Fibroblast of villous mesenchyme (primary cell): ENCODE results near the gene PTPRK. TPM values are rescaled to one million over a fixed set of nuclear protein-coding genes. Genes with fewer than 3 reads are reported as not detected.

Experiments used
- DNase-seq: peaks from one replicate; pipeline ENCODE4 v3.0.0-alpha.2; 2010; ENCODE audit warnings: low read depth
- H3K4me3 ChIP-seq: 2 replicates; pipeline ENCODE4 v1.5.1; 2011; ENCODE audit warnings: low read depth, mild to moderate bottlenecking, low read length
- total RNA-seq: library from RNA; depleted of rRNA; stranded (reverse); fragments of >200 nt; gene quantifications from 2 replicates; pipeline ENCODE4 v1.2.3, GENCODE V29; 2012
- TF ChIP-seq, protein P1 (sequence below): IDR thresholded peaks from 2 replicates; pipeline ENCODE4 v1.5.1; 2012; ENCODE audit warnings: low read depth, mild to moderate bottlenecking, low read length; ENCODE audit not compliant: insufficient read depth

PTPRK gene
- total RNA-seq, 1 donor, result 70.0 TPM

DNA sequence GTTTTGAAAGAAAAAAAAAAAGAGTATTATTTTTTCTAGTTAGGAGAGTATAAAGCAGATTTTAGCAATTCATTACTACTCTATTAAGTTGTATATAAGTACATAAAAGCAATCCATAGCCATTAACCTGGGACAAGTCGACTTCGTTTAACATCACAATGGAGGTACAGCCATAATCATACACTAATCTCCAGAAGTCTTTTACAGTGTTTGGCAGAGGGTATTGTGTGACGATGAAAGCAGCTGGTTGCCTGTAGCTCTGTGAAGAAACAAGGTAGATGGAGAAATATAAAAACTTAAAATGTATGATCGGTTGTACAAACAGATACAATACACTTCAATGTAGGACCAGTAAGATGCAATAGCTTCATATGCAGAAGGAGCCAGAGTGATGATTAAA, 543.6 kb downstream of the PTPRK start:
- TF ChIP-seq, protein P1, sequence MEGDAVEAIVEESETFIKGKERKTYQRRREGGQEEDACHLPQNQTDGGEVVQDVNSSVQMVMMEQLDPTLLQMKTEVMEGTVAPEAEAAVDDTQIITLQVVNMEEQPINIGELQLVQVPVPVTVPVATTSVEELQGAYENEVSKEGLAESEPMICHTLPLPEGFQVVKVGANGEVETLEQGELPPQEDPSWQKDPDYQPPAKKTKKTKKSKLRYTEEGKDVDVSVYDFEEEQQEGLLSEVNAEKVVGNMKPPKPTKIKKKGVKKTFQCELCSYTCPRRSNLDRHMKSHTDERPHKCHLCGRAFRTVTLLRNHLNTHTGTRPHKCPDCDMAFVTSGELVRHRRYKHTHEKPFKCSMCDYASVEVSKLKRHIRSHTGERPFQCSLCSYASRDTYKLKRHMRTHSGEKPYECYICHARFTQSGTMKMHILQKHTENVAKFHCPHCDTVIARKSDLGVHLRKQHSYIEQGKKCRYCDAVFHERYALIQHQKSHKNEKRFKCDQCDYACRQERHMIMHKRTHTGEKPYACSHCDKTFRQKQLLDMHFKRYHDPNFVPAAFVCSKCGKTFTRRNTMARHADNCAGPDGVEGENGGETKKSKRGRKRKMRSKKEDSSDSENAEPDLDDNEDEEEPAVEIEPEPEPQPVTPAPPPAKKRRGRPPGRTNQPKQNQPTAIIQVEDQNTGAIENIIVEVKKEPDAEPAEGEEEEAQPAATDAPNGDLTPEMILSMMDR, result no peak
- H3K4me3 ChIP-seq, result no peak overlapping the region
- no peak for DNase-seq

DNA sequence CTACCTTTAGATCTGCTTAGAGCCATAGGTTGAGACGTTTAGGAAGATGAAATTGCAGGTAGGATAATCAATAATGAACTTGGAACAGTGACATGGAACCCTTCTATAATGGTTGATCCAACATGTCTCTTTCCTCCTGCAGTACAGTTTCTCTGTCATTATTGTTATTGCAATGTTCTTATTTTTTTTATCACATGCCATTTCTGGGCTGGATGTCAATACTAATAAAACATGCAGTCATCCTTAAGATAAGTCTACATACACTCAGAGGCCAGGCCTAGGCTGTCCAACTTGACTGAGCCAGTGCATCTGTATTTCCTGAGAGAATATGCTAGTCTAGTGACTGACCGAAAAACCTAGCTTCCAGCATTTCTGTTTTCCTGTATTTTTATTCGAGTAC, 544.3 kb downstream of the PTPRK start:
- H3K4me3 ChIP-seq, result no peak overlapping the region
- DNase-seq, result no peak

DNA sequence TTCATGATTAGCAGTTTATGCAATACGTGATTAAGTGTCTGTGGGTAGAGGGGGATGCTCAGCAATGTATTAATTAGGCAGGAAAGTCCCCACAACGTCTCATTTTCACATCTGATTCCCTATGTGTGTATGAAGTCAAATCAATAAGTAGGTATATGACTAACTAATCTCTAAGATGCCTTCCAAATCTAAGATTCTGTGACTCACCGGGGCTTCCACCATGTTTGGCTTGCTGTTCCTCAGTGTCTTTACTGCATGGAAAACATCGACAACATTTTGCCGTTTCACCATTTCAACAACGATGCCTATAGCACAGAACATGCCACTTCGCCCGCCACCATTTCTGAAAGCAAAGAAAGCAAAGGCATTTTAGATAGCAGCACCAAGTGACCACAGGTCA, 547.6 kb downstream of the PTPRK start:
- no peak for DNase-seq
- H3K4me3 ChIP-seq, result no peak overlapping the region
- TF ChIP-seq, protein P1, result no peak

More for the DNA sequence above, 544.3 kb downstream of the PTPRK start:
- TF ChIP-seq, protein P1, result no peak

DNA sequence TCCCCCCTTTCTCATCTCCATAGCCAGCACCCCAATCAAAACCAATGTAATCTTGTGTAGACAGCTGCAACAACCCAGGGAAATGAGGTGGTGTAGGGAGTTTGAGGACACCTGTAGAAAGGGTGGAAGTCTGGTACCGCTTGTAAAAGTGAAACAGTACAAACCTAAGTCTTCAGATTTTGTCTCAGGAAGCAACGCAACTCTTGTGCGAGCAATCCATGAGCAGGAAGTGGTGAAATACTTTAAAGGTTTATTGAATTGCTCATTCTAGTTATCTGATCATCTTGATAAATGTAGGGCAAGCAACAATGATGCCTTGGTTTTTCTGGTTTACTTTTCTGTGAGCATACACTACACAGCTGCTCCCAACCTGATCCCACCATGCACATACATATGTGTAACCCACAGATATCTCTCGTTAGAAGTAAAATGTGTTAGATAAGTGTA, 548.4 kb downstream of the PTPRK start:
- peak; percentile 82 for DNase-seq
- H3K4me3 ChIP-seq, result peak overlapping the region; percentile 10
- TF ChIP-seq, protein P1, result no peak

DNA sequence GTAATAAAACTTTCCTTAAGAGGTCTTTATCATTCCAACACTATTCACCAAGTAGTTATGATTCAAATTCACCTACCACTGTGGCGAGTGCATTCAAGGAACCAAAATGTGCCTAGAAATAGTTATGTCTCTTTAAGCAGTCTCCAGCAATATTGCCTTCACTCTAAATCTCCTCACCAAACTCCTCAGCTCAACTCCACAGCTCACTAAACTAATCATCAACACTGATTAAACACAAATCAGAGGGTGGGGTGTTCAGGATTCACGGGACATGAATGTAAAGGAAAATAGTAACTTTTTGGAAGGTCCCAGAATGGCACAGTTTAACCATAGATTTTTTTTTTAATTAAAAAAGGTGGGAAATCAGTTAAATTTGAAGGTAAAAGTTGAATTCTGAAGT, 549.0 kb downstream of the PTPRK start:
- TF ChIP-seq, protein P1, result no peak
- DNase-seq, result no peak
- H3K4me3 ChIP-seq, result no peak overlapping the region

DNA sequence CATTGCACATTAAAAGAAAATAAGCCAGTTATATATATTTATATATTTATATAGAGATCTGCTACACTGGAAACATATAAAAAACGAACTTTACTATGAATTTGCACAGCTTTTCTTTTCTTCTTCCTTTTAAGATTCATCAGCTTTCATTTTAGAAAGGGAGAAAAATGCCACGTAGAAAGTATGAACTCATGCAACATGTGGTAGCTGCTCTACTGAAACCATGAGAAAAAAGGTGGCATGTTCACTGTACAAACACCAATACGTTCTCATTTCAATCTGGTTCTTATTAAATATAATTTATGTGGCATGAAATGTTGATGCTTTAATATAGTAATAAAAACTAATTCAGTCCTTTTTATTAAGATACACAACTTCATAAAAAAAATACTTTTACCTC, 550.7 kb downstream of the PTPRK start:
- TF ChIP-seq, protein P1, result no peak
- no peak for DNase-seq
- H3K4me3 ChIP-seq, result no peak overlapping the region

DNA sequence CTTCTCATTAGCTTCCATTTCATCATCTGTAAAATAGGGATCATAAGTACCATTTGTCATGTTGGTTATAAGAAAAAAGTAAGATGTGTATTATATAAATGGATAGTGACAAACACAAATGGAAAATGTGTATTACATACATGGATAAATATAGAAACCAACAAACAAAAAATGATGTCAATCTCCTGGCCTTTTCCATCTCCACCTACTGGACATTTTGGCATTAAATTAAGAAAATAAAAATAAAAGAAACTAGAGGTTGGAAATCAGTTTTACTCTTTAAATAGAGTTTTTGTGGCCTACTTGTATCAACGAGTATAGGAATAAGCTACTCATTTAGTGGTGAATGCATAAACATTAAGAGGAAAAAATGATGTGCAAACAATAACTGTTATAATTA, 552.0 kb downstream of the PTPRK start:
- TF ChIP-seq, protein P1, result no peak
- DNase-seq, result no peak
- H3K4me3 ChIP-seq, result no peak overlapping the region
